GM12891 (cell line): ENCODE results near the gene PGBD5.

Experiments
- DNase-seq: peaks from one replicate; pipeline ENCODE4 v3.0.0; 2011; ENCODE audit warnings: low spot score; ENCODE audit not compliant: insufficient read length
- FAIRE-seq: peaks from 2 replicates; lab custom pipeline; 2011; peaks lifted over from hg19 to GRCh38; lab: Jason Lieb, UNC
- PAX5 ChIP-seq: IDR thresholded peaks from 2 replicates; pipeline ENCODE4 v1.6.1; 2011; ENCODE audit warnings: low read length, moderate library complexity, mild to moderate bottlenecking; ENCODE audit not compliant: insufficient read depth, severe bottlenecking
- POLR2A ChIP-seq: IDR thresholded peaks from 2 replicates; pipeline ENCODE4 v1.6.1; 2011; ENCODE audit warnings: low read depth, low read length, control low read depth
- POLR2AphosphoS5 ChIP-seq: IDR thresholded peaks from 2 replicates; pipeline ENCODE4 v1.6.1; 2011; ENCODE audit warnings: low read depth, low read length, control low read depth
- POU2F2 ChIP-seq: IDR thresholded peaks from 2 replicates; pipeline ENCODE4 v1.6.1; 2011; ENCODE audit warnings: low read depth, mild to moderate bottlenecking, control low read depth, low read length, moderate library complexity
- SPI1 ChIP-seq: IDR thresholded peaks from 2 replicates; pipeline ENCODE4 v1.6.1; 2011; ENCODE audit warnings: low read depth, low read length, control low read depth
- TAF1 ChIP-seq: IDR thresholded peaks from 2 replicates; pipeline ENCODE4 v1.6.1; 2011; ENCODE audit warnings: low read depth, low read length, control low read depth

The PGBD5 gene

DNA sequence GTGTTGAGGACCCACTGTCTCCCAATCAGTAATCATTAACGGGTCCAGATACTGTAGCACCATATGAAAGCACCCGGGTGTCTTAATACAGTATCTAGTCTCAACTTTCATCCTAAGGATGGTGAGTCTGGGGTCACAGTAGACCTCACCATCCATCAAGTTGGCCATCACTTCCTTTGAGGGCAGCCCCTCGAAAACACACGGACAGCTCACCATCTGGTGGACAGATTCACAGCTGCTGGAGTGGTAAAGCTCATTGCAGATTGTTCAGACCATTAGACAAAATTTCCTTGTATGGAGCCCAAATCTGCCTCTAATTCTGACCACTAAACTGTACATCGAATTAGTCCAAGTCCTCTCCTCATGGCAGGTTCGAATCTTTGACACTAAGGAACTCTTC is 123.1 kb downstream of the PGBD5 start:
- TF ChIP-seq POLR2AphosphoS5 (no peak), TAF1 (no peak), SPI1 (no peak), PAX5 (no peak), POU2F2 (no peak), POLR2A (no peak)
- DNase-seq (no peak), FAIRE-seq (no peak)

DNA sequence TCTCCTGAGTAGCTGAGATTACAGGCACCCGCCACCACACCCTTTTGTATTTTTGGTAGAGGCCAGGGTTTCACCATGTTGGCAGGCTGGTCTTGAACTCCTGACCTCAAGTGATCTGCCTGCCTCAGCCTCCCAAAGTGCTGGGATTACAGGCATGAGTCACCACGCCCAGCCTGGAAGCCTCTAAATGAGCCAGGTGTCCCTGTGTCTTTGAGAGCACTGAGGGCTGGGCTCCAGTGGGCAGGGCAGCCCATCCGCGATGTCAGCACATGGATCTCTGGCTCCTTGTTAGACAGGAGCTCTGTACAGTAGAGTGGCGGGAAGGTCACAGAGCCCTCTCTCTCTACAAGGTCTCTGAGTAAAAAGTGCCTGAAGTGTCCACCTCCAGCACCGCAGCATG is 124.3 kb downstream of the PGBD5 start:
- TF ChIP-seq POLR2AphosphoS5 (no peak), SPI1 (no peak), PAX5 (no peak), TAF1 (no peak), POLR2A (no peak), POU2F2 (no peak)
- DNase-seq (no peak), FAIRE-seq (no peak)

DNA sequence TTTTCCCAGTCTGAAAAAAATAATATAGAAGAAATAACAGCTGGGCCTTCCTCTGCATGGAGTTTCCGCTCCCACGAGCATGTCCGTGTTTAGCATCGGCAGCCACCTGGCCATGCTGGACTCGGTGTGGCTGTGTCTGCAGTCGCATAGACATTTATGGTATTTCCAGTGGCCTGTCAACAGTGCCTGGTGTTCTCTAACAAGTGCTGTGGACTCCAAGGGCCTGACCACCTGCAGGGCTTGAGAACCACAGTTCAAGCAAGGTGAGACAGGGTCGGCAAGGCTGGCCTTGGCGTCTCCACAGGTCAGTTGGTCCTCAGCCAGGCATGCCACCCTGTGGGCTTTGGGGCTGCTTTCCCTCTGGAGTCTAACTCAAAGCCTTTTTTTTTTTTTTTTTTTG is 124.8 kb downstream of the PGBD5 start:
- FAIRE-seq (no peak), DNase-seq (no peak)
- TF ChIP-seq POLR2A: no peak
- no peak for TF ChIP-seq TAF1
- no peak for TF ChIP-seq POLR2AphosphoS5
- no peak for TF ChIP-seq SPI1
- no peak for TF ChIP-seq POU2F2
- no peak for TF ChIP-seq PAX5

DNA sequence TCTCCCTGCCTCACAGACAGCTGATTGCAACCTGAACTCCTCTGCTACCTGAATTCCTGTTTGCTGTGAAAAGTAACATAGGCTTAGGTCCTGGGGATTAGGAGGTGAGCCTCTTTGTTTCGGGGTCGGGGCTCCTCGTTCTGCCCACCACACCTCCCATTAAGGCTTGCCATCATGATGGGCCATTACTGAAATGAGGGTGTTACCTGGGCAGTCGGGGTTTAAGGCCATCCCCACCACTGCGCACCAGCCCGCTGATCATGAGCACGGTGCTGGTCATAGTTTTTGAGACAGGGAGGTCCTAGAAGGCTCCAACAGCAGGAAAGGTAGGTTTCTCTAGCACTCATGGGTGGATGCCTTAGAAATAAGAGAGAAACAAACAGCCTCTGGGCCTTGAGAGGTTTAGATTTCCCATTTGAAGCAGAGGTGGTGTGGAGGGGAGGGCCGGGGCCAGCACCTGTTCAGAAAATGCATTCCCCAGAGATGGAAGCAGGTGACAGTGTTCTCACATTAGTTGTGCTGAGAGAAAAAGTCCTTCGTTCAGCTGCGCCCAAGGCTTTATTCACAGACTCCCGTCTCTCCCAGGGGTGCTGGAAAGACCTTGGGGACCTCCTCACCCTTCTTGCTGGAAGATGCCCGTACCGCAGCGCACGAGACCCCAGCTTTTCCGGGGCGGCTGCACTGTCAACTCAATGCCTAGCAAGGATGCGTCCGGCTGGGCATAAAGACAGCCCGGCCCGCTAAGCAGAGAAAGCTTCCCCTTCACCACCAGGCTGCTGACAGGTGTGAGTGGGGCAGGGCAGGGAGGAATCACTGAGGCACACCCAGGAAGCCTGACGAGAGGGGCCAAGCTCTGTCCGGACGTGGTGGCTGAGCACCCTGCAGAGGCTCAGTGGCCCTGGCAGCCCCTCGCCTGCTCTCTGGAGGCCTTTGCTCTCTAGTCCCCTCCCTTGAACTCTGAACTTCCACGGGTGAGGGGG is 125.5 kb downstream of the PGBD5 start:
- no peak for TF ChIP-seq TAF1
- no peak for TF ChIP-seq POLR2AphosphoS5
- TF ChIP-seq PAX5: no peak
- TF ChIP-seq SPI1: no peak
- no peak for TF ChIP-seq POU2F2
- no peak for TF ChIP-seq POLR2A
- DNase-seq: no peak
- no peak for FAIRE-seq

DNA sequence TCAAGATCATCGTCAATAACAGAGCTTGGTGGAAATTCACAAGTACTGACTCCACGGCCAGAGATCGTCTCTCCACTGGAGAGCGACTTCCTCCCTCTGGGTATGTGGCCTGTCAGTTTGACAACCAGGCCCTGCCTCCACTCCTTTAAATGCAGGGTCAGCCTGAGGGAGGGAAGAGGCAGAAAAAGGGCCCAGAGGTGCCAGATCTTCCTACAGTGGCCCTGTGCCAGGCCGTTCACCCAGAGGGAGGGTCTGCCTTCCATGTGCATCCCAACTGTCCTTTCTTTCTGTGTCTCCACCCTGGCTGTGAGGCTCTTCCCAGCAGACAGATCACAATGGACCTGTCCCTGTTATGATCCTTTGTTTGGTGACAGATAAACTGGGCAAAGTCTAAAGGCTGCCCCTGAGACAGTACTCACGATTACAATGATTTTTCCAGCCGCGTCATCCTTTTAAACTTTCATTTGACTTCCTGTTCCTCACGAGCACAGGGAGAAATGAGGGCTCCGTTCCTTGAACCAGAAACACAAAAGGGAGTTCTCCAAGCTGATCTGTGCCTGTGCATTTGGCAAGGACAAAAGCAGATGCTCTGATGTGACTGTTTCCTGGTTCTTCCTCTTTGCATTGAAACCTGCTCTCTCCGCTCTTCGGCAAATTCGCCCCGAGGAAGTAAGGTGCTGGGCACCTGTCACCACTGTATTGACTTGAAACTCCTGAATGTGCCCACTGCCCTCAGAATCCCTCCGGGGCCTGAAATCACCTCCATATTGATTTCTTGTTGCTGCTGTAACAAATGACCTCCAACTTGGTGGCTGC is 126.7 kb downstream of the PGBD5 start:
- FAIRE-seq (no peak), DNase-seq (no peak)
- TF ChIP-seq TAF1 (no peak), POLR2A (no peak), SPI1 (no peak), POU2F2 (no peak), POLR2AphosphoS5 (no peak), PAX5 (no peak)

DNA sequence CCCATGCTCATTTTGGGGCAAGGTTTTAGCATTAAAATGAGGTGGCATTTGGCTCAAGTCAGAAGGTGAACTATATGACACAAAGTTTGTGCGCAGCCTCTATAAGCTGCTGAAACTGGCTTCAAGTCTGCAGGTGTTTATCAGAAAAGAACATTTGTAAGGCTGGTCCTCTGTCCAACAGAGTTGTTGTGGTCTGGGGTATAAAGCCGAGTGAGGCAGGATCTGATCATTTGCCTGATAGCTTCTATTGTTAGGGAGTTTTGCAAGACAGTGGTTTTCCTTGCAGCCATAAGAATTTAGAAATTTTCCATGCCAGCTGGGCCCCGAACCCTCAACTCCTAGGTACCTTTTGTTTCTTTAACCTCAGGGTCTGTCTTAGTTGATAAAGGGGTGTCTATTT is 130.8 kb downstream of the PGBD5 start:
- TF ChIP-seq TAF1 (no peak), SPI1 (no peak), PAX5 (no peak), POLR2A (no peak), POLR2AphosphoS5 (no peak), POU2F2 (no peak)
- no peak for FAIRE-seq

DNA sequence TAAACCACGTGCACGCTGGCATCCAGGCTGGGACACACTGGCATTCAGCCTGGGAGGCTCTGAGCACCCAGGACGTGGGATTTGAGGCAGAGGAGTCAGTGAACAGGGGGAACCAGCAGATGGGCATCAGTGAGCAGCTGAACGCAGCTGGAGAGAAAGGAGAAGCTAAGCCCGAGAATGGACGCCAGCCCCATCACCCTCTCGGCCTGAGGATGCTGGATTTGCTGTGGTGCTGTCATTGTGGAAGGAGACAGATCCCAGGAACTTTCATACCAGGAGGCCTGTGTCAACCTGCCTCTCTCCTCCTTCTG is 132.8 kb downstream of the PGBD5 start:
- no peak for FAIRE-seq
- DNase-seq: no peak
- no peak for TF ChIP-seq POLR2AphosphoS5
- TF ChIP-seq SPI1: no peak
- no peak for TF ChIP-seq PAX5
- TF ChIP-seq POLR2A: no peak
- TF ChIP-seq TAF1: no peak
- TF ChIP-seq POU2F2: no peak

More for the DNA sequence above, 130.8 kb downstream of the PGBD5 start:
- DNase-seq: no peak

DNA sequence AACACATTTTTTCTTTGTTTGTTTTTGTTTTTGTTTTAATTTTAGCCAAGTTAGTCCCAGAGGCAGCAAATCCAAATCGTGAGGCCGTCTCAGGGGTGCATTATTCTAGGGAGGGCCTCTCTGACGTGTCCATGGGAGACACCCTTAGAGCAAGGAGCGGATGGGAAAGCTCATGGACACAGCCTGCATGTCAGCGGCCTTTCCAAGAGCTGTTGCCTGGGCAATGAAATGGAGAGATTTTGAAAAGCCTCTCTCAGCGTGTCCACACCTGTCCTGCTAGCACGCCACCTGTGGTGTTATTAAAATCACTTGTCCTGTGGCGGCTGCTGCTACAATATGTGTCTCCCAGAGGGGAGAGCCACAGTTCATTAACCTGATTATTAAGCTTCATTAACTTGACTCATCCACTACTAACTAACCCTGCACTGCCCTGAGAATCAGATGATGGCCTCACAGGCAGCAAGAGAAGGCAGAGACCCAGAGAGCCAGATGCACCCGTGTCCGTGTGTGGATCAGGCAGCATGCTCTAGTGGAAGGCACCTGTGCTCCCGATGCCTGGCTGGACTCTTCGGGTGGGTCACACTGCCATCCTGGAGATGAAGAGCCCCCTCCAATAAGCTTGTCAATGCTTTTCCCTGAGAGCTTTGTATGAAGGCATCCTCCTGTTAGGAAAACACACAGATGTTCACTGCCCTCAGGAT is 133.3 kb downstream of the PGBD5 start:
- TF ChIP-seq TAF1 (no peak), POLR2A (no peak), POLR2AphosphoS5 (no peak), PAX5 (no peak), SPI1 (no peak)
- FAIRE-seq: no peak
- no peak for DNase-seq
